A549 (cell line): Measurements from ENCODE around the gene LNPEP.

Source experiments
- CBX8 ChIP-seq: fragments of 200-600 bp; sonication (generic); IDR thresholded peaks from 2 replicates; pipeline ENCODE4 v1.6.1; 2016
- CTCF ChIP-seq: fragments of >200 bp; sonication (Bioruptor Twin); formaldehyde crosslinking; IDR thresholded peaks from 3 replicates; pipeline ENCODE4 v1.5.1; 2016
- EP300 ChIP-seq, 2 experiments: fragments of >200 bp; sonication (Bioruptor Twin); formaldehyde crosslinking; IDR thresholded peaks; 2 replicates in 1 of 2; 3 replicates in 1 of 2; pipeline ENCODE4 v1.6.1; 2016 to 2017
- ESRRA ChIP-seq: fragments of 150-350 bp; IDR thresholded peaks from 2 replicates; pipeline ENCODE4 v1.6.1; 2014; ENCODE audit warnings: mild to moderate bottlenecking, low read length, borderline replicate concordance
- JUNB ChIP-seq: fragments of >200 bp; sonication (Bioruptor Twin); formaldehyde crosslinking; IDR thresholded peaks from 2 replicates; pipeline ENCODE4 v1.6.1; 2016
- PHF8 ChIP-seq: fragments of 200-600 bp; sonication (generic); IDR thresholded peaks from 2 replicates; pipeline ENCODE4 v1.6.1; 2016; ENCODE audit warnings: low read depth, mild to moderate bottlenecking, antibody characterized with exemption, moderate library complexity, borderline replicate concordance
- POLR2A ChIP-seq: IDR thresholded peaks from 2 replicates; pipeline ENCODE4 v1.6.1; 2012; ENCODE audit warnings: mild to moderate bottlenecking, low read length
- REST ChIP-seq: fragments of 200-600 bp; sonication (generic); IDR thresholded peaks from 2 replicates; pipeline ENCODE4 v1.6.1; 2016; ENCODE audit warnings: antibody characterized with exemption, mild to moderate bottlenecking, moderate library complexity
- RNF2 ChIP-seq: fragments of 200-600 bp; sonication (generic); IDR thresholded peaks from 2 replicates; pipeline ENCODE4 v1.6.1; 2016; ENCODE audit warnings: low read depth, mild to moderate bottlenecking, antibody characterized with exemption, moderate library complexity, borderline replicate concordance
- ZFP36 ChIP-seq: fragments of 450-650 bp; IDR thresholded peaks from 2 replicates; pipeline ENCODE4 v1.6.1; 2014; ENCODE audit warnings: borderline replicate concordance; ENCODE audit not compliant: partially characterized antibody

GRCh38 chr5:97042996-97043395 lies 107.1 kb downstream of the LNPEP start:
- TF ChIP-seq CTCF (no peak), EP300 (IDR thresholded peaks at IDR 0.05) (no peak), CBX8 (no peak), POLR2A (no peak), REST (no peak), PHF8 (no peak), JUNB (no peak), ZFP36 (no peak), RNF2 (no peak), ESRRA (no peak)
